Jurkat, Clone E6-1 (cell line): ENCODE measurements around the gene PLEKHD1. TPM values are rescaled to one million over a fixed set of nuclear protein-coding genes. Genes with fewer than 3 reads are reported as not detected.
"Not testable (repeated sequence)": the region's sequence is repeated elsewhere in the genome, so short reads cannot be mapped to it uniquely, and the experiment has no call there.

Source experiments
- DNase-seq: peaks from one replicate; pipeline ENCODE4 v3.0.0-alpha.2; 2011; ENCODE audit warnings: low read depth, low spot score
- H3K4me3 ChIP-seq: 2 replicates; pipeline ENCODE4 v1.5.1; 2011; ENCODE audit warnings: mild to moderate bottlenecking, low read length, control low read depth, moderate library complexity
- polyA plus RNA-seq: library from polyadenylated mRNA; unstranded; fragments of >200 nt; gene quantifications from one replicate; pipeline ENCODE4 v1.2.1, GENCODE V29; 2012; ENCODE audit warnings: missing spikeins; ENCODE audit not compliant: insufficient read length, insufficient read depth

The PLEKHD1 gene
- not detected for polyA plus RNA-seq

DNA sequence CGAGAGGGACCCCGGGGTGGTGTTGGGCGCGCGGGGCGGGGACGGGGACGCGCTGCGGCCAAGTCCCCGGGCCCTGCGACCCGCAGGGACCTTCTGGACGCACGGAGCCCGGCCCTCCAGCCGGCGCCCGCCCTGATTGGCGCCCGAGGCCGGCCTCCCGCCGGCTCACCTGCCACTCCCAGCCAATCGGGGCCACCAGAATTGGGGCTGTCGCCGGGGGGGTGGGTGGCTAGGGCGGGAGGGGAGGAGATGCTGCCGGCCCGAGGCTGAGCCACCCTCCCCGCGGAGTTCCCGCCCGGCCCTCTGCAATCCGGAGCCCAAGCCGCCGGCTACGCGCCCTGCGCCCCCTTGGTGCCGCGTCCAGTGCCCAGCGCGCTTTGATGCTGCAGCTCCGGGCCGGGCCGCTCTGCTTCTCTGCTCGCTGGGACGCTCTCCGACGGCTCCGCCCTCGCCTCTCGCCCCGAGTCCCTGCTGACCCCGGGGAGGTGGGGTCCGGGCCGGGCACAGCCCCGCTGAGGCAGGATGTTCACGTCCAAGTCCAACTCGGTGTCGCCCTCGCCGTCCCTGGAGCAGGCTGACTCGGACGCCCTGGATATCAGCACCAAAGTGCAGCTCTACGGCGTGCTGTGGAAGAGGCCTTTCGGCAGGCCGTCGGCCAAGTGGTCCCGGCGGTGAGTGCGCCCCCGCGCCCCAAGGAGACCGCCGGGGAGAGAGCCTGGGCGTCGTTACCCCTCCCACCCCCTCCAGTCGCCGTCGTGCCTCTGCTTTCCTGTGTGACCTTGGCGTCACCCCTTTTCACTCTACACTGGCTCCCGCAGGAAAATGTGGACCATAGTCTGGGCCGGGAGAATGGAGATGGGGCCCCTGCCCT lies at the start of gene PLEKHD1:
PLEKHD1 (plus strand) TSS at position 285 of the 871 bp plus-strand sequence; CDS start at position 523, 238 bp downstream.
- H3K4me3 ChIP-seq = no peak within 1 kb of the TSS
- DNase-seq = no peak

DNA sequence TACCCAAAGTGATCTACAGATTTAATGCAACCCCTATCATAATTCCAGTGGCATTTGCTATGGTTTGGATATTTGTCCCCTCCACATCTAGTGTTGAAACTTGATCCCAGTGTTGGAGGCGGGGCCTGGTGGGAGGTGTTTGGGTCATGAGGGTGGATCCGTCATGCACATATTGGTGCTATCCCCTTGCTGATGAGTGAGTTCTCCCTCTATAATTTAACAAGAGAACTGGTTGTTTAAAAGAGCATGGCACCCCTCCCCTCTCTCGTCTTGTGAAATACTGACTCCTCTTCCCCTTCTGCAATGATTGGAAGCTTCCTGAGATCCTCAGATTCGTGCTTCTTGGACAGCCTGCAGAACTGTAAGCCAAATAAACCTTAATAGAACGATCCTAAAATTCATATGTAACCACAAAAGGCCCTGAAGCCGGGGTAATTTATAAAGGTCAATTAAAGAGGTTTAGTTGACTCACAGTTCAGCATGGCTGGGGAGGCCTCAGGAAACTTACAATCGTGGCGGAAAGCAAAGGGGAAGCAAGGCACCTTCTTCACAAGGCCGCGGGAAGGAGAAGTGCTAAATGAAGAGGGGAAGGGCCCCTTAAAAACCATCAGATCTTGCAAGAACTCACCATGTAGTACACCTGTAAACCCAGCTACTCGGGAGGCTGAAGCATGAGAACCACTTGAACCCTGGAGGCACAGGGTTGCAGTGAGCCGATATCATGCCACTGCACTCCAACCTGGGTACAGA lies 44.8 kb upstream of the PLEKHD1 start:
- no peak overlapping the region for H3K4me3 ChIP-seq
- DNase-seq = no peak

DNA sequence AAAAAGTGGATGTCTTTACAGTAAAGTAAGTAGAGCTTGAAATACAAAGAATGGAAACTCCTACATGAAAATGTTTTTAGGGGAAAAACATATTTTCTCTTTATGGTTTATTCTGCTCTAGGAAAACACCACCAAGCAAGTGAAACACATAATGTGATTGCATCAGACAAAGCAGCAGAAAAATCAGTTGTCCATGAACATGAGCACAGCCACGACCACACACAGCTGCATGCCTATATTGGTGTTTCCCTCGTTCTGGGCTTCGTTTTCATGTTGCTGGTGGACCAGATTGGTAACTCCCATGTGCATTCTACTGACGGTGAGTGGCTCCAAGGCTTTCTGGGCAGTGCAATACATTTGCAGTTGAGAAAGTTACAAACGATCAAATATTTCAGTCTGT lies 42.6 kb upstream of the PLEKHD1 start:
- no peak overlapping the region for H3K4me3 ChIP-seq
- DNase-seq = peak; percentile 9

DNA sequence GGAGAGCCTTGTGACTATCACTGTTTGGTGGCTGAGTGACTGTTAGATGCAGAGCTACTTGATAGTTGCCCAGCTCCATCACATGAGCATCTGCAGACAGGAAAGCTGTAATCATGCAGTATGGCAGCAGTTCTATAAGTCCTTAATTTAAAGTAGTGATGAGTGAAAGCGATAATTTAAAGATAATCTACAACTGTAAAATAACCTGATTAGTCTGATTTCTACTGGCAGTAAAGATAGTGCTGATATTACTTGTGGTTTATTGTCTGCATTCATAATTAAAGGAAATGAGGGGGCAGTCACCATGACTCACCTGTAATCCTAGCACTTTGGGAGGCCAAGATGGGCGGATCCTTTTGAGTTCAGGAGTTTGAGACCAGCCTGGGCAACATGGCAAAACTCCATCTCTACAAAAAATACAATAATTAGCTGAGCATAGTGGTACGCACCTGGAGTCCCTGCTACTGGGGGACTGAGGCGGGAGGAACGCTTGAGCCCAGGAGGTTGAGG lies 41.2 kb upstream of the PLEKHD1 start:
- DNase-seq = no peak
- no peak overlapping the region for H3K4me3 ChIP-seq

DNA sequence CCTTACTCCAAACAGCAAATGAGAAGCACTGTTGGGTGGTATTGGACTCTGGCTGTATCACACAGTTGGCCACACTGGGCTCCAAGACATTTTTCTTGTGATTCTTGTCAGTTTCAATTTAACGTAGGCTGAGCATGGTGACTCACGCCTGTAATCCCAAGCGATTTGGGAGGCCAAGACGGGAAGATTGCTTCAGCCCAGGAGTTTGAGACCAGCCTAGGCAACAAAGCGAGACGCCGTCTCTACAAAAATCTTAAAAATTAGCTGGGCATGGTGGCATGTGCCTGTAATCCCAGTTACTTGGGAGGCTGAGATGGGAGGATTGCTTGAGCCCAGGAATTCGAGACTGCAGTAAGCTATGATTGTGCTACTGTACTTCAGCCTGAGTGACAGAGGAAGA lies 35.3 kb upstream of the PLEKHD1 start:
- DNase-seq = no peak
- no peak overlapping the region for H3K4me3 ChIP-seq

DNA sequence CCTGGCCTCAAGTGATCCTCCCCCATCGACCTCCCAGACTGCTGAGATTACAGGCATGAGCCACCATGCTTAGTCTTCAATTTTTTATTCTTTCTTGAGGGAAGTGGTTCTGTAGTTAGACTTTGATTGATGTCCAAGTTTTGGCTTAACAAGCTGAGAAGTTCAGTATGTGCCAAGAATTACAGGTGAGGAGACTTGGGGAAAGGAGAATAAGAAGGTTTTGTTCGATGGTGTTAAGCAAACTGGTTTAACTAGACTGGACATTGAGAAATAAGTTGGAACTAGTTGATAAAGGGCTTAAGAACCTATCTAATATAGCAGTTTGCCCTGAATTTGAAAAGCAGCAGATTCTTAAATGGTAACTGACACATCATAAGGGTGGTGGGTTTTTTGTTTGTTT lies 32.6 kb upstream of the PLEKHD1 start:
- no peak overlapping the region for H3K4me3 ChIP-seq
- no peak for DNase-seq

DNA sequence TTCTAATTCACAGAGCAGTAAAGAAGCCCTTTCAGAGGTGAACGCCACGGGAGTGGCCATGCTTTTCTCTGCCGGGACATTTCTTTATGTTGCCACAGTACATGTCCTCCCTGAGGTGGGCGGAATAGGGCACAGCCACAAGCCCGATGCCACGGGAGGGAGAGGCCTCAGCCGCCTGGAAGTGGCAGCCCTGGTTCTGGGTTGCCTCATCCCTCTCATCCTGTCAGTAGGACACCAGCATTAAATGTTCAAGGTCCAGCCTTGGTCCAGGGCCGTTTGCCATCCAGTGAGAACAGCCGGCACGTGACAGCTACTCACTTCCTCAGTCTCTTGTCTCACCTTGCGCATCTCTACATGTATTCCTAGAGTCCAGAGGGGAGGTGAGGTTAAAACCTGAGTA lies 26.2 kb upstream of the PLEKHD1 start:
- no peak for DNase-seq
- H3K4me3 ChIP-seq = no peak overlapping the region

DNA sequence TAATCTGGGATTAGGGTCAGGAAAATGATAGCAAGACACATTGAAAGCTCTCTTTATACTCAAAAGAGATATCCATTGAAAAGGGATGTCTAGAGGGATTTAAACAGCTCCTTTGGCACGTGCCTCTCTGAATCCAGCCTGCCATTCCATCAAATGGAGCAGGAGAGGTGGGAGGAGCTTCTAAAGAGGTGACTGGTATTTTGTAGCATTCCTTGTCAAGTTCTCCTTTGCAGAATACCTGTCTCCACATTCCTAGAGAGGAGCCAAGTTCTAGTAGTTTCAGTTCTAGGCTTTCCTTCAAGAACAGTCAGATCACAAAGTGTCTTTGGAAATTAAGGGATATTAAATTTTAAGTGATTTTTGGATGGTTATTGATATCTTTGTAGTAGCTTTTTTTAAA lies 25.4 kb upstream of the PLEKHD1 start:
- H3K4me3 ChIP-seq = no peak overlapping the region
- no peak for DNase-seq

DNA sequence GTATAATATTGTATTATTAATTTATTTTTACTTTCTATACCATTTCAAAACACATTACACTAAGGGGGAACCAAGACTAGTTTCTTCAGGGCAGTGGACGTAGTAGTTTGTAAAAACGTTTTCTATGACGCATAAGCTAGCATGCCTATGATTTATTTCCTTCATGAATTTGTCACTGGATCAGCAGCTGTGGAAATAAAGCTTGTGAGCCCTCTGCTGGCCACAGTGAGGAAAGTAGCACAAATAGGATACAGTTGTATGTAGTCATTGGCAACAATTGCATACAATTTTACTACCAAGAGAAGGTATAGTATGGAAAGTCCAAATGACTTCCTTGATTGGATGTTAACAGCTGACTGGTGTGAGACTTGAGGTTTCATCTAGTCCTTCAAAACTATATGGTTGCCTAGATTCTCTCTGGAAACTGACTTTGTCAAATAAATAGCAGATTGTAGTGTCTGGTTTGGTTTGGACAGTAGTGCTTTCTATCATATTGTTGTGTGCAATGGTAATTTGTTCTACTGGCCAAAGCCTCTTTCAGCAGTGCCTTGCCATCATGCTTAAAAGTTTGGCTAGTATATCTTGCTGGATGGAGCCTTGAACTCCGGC lies 24.3 kb upstream of the PLEKHD1 start:
- DNase-seq = peak; percentile 51

DNA sequence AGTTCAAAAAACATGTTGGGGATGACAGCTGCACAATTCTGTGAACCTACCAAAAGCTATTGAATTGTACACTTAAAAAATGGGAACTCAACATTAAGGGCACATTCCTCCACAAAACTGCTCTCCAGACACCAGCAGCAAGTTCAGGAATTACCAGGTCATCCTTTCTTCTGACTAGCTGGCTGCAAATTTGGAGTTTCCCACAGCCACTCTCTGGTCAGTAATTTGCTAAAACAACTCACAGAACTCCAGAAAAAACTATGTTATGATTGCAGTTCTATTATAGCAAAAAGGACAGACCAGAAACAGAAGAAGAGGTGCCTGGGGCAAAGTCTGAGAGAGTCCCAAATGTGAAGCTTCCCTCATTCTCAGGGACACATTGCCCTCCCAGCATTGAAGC lies 20.1 kb upstream of the PLEKHD1 start:
- DNase-seq = no peak
- no peak overlapping the region for H3K4me3 ChIP-seq

More for the DNA sequence above, 24.3 kb upstream of the PLEKHD1 start:
- no peak overlapping the region for H3K4me3 ChIP-seq

DNA sequence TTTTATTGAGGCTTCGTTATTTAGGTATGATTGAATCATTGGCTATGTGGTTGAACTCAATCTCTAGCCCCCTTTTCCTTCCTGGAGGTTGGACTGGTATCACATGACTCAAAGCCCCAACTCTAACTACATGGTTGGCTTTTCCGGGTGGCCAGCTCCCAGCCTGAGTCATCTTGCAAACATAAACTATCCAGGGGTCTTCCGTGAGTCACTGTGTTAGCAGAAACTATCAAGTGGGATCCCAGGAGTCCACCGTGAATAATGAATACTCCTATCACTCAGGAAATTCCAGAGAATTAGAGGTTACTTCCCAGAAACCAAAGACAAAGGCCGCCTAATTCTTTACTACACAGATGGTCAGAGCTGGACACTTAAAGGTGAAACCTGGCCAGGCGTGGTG lies 19.7 kb upstream of the PLEKHD1 start:
- no peak overlapping the region for H3K4me3 ChIP-seq

DNA sequence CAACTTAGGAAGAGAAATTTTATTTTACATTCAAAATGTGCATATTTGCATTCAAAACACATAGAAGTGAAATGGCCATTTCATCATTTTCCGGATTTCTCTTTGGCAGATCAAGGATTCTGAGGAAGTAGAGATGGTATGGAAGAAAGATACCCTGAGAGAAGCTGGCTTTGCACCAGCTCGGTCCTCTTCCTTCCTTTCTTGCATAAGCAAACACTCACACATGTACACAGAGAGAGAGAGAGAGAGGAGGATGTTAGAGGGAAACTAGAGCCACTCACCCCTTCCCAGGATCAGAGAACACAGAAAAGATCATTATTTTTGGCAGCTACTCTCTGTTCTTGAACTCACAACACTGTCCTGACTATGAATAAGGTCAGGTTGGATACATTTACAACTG lies 15.6 kb upstream of the PLEKHD1 start:
- no peak for DNase-seq
- no peak overlapping the region for H3K4me3 ChIP-seq

More for the DNA sequence above, 19.7 kb upstream of the PLEKHD1 start:
- DNase-seq = no peak

DNA sequence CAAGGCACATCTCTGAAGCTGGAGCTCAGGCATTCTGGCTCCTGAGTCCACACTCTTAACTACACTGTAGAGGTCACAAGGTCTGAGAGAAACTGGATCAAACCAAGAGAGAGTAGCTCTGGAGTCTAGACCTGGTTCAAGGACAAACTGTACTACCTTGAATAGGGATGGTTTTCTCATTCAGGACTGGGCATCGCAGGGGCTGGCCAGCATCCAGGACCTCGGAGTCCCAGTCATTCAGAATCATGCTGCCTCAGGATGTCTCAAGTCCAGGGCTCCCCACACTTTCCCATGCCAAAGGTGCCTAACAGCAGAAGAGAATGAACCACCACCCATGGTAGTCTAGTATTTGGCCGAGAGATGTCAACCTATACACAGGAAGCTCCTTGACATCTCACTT lies 13.1 kb upstream of the PLEKHD1 start:
- no peak for DNase-seq
- H3K4me3 ChIP-seq = no peak overlapping the region

DNA sequence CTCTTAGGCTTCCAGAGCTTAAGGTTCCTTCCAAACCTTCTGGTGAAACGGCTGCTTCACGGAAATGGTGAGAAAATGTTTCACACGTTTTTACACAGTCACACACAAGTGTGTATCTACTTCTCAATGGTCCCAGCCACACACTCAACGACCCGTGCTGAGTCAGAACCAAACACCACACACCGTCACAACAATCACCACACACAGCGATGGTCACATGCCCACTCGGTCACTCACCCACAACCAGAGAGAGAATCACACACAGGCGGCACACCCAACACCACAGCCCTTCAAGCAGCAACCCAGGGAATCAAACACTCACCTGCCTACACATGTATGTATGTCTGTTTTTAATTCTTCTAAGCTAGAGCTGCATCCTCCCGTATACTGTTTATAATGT lies 12.6 kb upstream of the PLEKHD1 start:
- DNase-seq = no peak
- H3K4me3 ChIP-seq = no peak overlapping the region

DNA sequence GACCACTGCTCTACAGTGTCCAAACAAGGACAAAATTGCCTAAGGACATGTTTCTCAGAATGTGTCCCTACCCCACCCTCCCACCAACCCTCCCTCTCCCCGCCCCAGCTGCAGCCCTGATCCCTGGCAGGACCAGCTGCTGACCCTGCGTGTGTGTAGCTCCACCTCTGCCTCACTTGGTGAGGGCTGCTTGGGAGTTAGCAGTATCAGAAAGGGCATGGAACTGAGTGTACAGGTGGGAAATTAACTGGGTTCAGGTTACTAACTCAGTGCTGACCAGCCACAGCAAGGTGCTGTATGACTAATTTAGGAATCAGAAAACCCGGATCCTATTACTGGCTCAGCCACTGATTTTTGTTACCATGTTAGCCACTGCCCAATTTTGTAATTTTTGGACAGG lies 11.3 kb upstream of the PLEKHD1 start:
- no peak for DNase-seq
- no peak overlapping the region for H3K4me3 ChIP-seq

DNA sequence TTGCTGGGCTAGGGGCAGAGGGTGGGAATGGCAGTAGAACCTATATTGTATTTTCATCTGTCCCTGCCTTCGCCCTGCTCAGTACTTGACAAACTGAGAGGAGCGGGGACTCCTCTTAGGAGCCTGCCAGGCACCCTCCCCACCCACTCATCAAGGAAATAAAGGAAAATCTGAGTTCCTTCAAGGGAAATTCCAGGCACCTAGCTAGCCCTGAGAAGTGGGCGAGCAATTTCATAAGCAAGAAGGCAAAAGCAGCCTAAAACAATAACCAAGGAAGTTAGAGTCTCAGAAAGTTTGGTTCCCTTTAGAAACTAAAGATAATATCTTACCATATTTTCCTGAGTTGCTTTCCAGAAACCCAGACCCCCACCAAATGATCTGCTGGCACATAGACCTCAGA lies 10.6 kb upstream of the PLEKHD1 start:
- no peak for DNase-seq
- H3K4me3 ChIP-seq = no peak overlapping the region

DNA sequence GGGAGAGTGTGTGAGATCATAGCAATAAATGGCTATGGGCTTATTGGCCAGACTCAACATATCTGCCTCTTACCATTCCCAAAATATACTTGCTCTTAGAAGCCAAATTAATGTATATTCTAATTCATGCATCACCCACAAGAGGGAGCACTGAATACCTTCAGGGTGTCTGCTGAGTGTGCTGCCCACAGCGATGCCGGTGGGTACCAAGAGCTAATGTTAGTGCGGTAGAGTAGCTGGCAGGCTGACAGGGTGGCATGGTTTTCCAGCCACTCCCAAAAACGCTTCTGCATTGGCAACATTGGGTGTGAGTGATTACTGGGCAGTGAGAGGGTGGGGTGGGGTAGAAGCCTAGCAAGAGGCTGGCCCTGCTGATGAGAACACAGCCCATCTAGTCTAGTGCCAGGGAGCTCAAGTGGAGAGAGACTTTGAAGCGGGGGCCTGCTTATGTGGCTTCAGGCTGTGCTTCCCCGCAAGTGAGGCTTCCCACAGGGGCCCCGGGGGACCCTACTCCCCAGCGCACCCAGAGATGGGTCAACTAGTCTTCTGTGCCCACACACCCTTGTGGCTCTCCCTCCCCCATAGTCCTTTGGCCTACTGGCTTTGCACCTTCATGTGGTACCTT lies 9.2 kb upstream of the PLEKHD1 start:
- peak; percentile 34 for DNase-seq
- no peak overlapping the region for H3K4me3 ChIP-seq

DNA sequence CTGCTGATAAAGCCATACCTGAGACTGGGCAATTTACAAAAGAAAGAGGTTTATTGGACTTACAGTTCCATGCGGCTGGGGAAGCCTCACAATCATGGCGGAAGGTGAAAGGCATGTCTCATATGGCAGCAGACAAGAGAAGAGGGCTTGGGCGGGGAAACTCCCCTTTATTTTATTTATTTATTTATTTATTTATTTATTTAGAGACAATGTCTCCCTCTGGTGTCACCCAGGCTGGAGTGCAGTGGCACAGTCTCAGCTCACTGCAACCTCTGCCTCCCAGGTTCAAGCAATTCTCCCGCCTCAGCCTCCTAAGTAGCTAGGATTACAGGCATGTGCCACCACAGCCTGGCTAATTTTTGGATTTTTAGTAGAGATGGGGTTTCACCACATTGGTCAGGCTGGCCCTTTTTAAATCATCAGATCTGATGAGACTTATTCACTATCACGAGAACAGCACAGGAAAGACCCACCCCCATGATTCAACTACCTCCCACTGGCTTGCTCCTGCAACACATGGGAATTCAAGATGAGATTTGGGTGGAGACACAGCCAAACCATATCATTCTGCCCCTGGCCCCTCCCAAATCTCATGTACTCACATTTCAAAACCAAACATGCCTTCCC lies 7.6 kb upstream of the PLEKHD1 start:
- H3K4me3 ChIP-seq, DNase-seq: not testable (repeated sequence)

DNA sequence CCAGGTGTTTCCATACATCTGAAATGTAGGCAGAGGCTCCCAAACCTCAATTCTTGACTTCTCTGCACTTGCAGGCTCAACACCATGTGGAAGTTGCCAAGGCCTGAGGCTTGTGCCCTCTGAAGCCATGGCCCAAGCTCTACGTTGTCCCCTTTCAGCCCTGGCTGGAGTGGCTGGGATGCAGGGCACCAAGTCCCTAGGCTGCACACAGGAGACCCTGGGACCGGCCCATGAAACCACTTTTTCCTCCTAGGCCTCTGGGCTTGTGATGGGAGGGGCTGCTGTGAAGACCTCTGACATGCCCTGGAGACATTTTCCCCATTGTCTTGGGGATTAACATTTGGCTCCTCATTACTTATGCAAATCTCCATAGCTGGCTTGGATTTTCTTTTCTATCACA lies 6.5 kb upstream of the PLEKHD1 start:
- DNase-seq = not testable (repeated sequence)

More for the DNA sequence above, 6.5 kb upstream of the PLEKHD1 start:
- H3K4me3 ChIP-seq = not testable (repeated sequence)
